ENCODE measurements around the gene FAM228A. TPM values are rescaled to one million over a fixed set of nuclear protein-coding genes. Genes with fewer than 3 reads are reported as not detected.
A peak's percentile ranks its signal among the peaks of the same experiment; 100 is the strongest.
"Not testable (repeated sequence)": the region's sequence is repeated elsewhere in the genome, so short reads cannot be mapped to it uniquely, and the experiment has no call there.

The FAM228A gene
- 0.89 TPM for total RNA-seq
- long read RNA-seq, partial matches to known transcripts, result 0 of 1 reads
- long read RNA-seq, other reads (novel, unspliced or antisense), result 1 of 1 reads

GRCh38 chr2:24174851-24175277, at the start of gene FAM228A:
Gene FAM228A, plus strand, starts transcription at chr2:24175053. Its CDS starts 428 bp downstream, at chr2:24175481.
- H3K4me3 ChIP-seq, result no peak within 1 kb of the TSS

DNA sequence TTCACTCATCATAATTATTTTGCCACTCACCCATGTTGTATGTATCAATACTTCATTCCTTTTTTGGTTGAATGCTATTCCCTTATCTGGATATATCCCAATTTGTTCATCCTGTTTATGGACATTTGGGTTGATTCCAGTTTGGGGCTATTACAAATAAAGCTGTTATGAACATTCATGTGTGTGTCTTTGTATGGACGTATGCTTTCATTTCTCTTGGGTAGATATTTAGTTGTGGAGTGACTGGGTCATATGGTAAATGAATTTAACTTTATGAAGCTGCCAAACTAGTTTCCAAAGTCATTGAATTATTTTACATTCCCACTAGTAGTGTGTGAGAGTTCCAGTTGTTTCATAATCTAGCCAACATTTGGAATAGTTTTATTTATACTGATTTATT, 48.9 kb upstream of the FAM228A start:
- no peaks in the 10 kb centered on the region for H3K9me3 ChIP-seq
- H3K27ac ChIP-seq, result no peak overlapping the region
- no peaks in the 10 kb centered on the region for H3K36me3 ChIP-seq
- ATAC-seq, result no peak
- H3K4me1 ChIP-seq, result peaks cover 16% of the 10 kb centered on the region
- intact Hi-C loops (cut with DNase I), result no loop called here
- no peak overlapping the region for H3K4me3 ChIP-seq
- TF ChIP-seq, protein P1, sequence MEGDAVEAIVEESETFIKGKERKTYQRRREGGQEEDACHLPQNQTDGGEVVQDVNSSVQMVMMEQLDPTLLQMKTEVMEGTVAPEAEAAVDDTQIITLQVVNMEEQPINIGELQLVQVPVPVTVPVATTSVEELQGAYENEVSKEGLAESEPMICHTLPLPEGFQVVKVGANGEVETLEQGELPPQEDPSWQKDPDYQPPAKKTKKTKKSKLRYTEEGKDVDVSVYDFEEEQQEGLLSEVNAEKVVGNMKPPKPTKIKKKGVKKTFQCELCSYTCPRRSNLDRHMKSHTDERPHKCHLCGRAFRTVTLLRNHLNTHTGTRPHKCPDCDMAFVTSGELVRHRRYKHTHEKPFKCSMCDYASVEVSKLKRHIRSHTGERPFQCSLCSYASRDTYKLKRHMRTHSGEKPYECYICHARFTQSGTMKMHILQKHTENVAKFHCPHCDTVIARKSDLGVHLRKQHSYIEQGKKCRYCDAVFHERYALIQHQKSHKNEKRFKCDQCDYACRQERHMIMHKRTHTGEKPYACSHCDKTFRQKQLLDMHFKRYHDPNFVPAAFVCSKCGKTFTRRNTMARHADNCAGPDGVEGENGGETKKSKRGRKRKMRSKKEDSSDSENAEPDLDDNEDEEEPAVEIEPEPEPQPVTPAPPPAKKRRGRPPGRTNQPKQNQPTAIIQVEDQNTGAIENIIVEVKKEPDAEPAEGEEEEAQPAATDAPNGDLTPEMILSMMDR (IDR thresholded peaks at IDR 0.05), result no peak
- DNase-seq, result no peak
- H3K27me3 ChIP-seq (ENCODE audit: low read depth), result no peaks in the 10 kb centered on the region

More at GRCh38 chr2:24174851-24175277, at the start of gene FAM228A:
- DNase-seq, result no peak
- H3K36me3 ChIP-seq, result no peaks in the 10 kb centered on the region
- no peak within 1 kb of the TSS for H3K27ac ChIP-seq
- intact Hi-C loops (cut with DNase I), result no loop called here
- TF ChIP-seq, protein P1 (IDR thresholded peaks at IDR 0.05), result no peak
- no peaks in the 10 kb centered on the region for H3K4me1 ChIP-seq
- no peaks in the 10 kb centered on the region for H3K9me3 ChIP-seq
- H3K27me3 ChIP-seq (ENCODE audit: low read depth), result no peaks in the 10 kb centered on the region
- peak; percentile 32 to 45 for ATAC-seq

GRCh38 chr2:24132543-24132942, 42.3 kb upstream of the FAM228A start:
- TF ChIP-seq, protein P1 (IDR thresholded peaks at IDR 0.05), result no peak
- Histone ChIP-seq H3K27me3 (ENCODE audit: low read depth) (no peaks in the 10 kb centered on the region), H3K4me3 (no peak overlapping the region), H3K9me3 (no peaks in the 10 kb centered on the region), H3K27ac (no peak overlapping the region), H3K36me3 (no peaks in the 10 kb centered on the region), H3K4me1 (no peaks in the 10 kb centered on the region)
- no peak for DNase-seq
- ATAC-seq, result no peak
- intact Hi-C loops (cut with DNase I), result no loop called here

GRCh38 chr2:24140305-24140704, 34.5 kb upstream of the FAM228A start:
- H3K36me3 ChIP-seq, result peaks cover 10% of the 10 kb centered on the region
- H3K4me3 ChIP-seq; H3K4me1 ChIP-seq; H3K27me3 ChIP-seq (ENCODE audit: low read depth); ATAC-seq; H3K27ac ChIP-seq; DNase-seq; H3K9me3 ChIP-seq; intact Hi-C loops (cut with DNase I): not testable (repeated sequence)

GRCh38 chr2:24147364-24147763, 27.5 kb upstream of the FAM228A start:
- no peak for ATAC-seq
- Histone ChIP-seq H3K27ac (no peak overlapping the region), H3K9me3 (peaks cover 14% of the 10 kb centered on the region), H3K27me3 (ENCODE audit: low read depth) (no peaks in the 10 kb centered on the region), H3K4me1 (no peaks in the 10 kb centered on the region), H3K36me3 (peaks cover 21% of the 10 kb centered on the region), H3K4me3 (no peak overlapping the region)
- intact Hi-C loops (cut with DNase I), result no loop called here
- DNase-seq, result no peak
- TF ChIP-seq, protein P1 (IDR thresholded peaks at IDR 0.05), result no peak

DNA sequence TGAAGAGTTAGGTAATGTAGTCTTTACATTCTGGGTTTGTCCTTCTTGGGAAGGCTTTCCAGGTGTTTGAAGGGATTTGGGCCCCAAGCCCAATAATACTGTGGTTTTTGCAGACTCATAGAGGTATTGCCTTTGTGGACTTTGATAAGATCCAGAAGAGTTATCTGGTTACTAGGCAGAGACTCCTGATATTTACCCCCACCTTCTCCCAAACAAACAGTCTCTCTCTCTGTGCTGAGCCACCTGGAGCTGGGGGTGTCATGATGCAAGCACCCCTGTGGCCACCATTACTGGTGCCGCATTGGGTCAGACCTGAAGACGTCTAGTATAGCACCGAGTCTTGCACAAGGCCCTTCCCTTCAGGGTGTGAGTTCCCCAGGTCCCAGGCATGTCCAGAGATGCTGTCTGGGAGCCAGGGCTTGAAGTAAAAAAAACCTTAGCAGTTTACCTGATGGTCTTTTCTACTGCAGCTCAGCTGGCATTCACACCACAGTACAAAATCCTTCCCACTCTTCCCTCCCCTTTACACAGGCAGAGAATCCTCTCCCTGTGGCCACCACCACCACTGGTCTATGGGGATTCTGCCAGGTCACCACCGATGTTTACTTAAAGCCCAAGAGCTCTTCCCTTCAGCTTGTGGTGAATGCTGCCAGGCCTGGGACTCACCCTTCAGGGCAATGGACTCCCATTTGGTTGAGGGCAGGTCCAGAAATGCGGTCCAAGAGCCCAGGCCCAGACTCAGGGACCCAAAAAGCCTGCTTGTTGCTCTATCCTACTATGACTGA, 22.2 kb upstream of the FAM228A start:
- no peak overlapping the region for H3K4me3 ChIP-seq
- no peaks in the 10 kb centered on the region for H3K27me3 ChIP-seq (ENCODE audit: low read depth)
- no peaks in the 10 kb centered on the region for H3K4me1 ChIP-seq
- DNase-seq (no peak), ATAC-seq (no peak)
- peaks cover 22% of the 10 kb centered on the region for H3K36me3 ChIP-seq
- H3K27ac ChIP-seq, result no peak overlapping the region
- TF ChIP-seq, protein P1 (IDR thresholded peaks at IDR 0.05), result no peak
- H3K9me3 ChIP-seq, result peaks cover 7% of the 10 kb centered on the region
- intact Hi-C loops (cut with DNase I), result no loop called here
